ENCODE results near the gene IFNK. TPM values are rescaled to one million over a fixed set of nuclear protein-coding genes. Genes with fewer than 3 reads are reported as not detected.

IFNK gene
- total RNA-seq, 1 experiment from 2014 or later: not detected

- DNase-seq (ENCODE audit: low spot score): no peak
Measured at GRCh38 chr9:27538647-27539046, 14.6 kb downstream of the IFNK start.

- peak; percentile 48 for DNase-seq (ENCODE audit: low spot score)
Measured at GRCh38 chr9:27539479-27540441, 15.7 kb downstream of the IFNK start.

GRCh38 chr9:27540502-27540901 is 16.4 kb downstream of the IFNK start:
- no peak for DNase-seq (ENCODE audit: low spot score)

GRCh38 chr9:27541740-27542139 is 17.6 kb downstream of the IFNK start:
- no peak for DNase-seq (ENCODE audit: low spot score)

GRCh38 chr9:27542508-27542907 is 18.4 kb downstream of the IFNK start:
- no peak for DNase-seq (ENCODE audit: low spot score)

GRCh38 chr9:27545471-27545870 is 21.4 kb downstream of the IFNK start:
- no peak for DNase-seq (ENCODE audit: low spot score)

GRCh38 chr9:27548055-27548741 is 24.1 kb downstream of the IFNK start:
- peak; percentile 11 for DNase-seq (ENCODE audit: low spot score)

- DNase-seq (ENCODE audit: low spot score): no peak
Measured at GRCh38 chr9:27549196-27549755, 25.2 kb downstream of the IFNK start.

GRCh38 chr9:27554712-27555111 is 30.6 kb downstream of the IFNK start:
- no peak for DNase-seq (ENCODE audit: low spot score)

GRCh38 chr9:27556470-27556869 is 32.4 kb downstream of the IFNK start:
- no peak for DNase-seq (ENCODE audit: low spot score)

- DNase-seq (ENCODE audit: low spot score): no peak
Measured at GRCh38 chr9:27558307-27558706, 34.2 kb downstream of the IFNK start.

GRCh38 chr9:27560457-27560856 is 36.4 kb downstream of the IFNK start:
- no peak for DNase-seq (ENCODE audit: low spot score)

- DNase-seq (ENCODE audit: low spot score): no peak
Measured at GRCh38 chr9:27561685-27562084, 37.6 kb downstream of the IFNK start.

GRCh38 chr9:27563738-27564430 is 39.8 kb downstream of the IFNK start:
- DNase-seq (ENCODE audit: low spot score): no peak

- DNase-seq (ENCODE audit: low spot score): no peak
Measured at GRCh38 chr9:27564670-27565069, 40.6 kb downstream of the IFNK start.

GRCh38 chr9:27565696-27566095 is 41.6 kb downstream of the IFNK start:
- DNase-seq (ENCODE audit: low spot score): no peak

GRCh38 chr9:27566118-27566517 is 42.0 kb downstream of the IFNK start:
- no peak for DNase-seq (ENCODE audit: low spot score)

GRCh38 chr9:27569406-27569805 is 45.3 kb downstream of the IFNK start:
- no peak for DNase-seq (ENCODE audit: low spot score)

- no peak for DNase-seq (ENCODE audit: low spot score)
Measured at GRCh38 chr9:27571011-27571410, 46.9 kb downstream of the IFNK start.

- no peak for DNase-seq (ENCODE audit: low spot score)
Measured at GRCh38 chr9:27572061-27572460, 48.0 kb downstream of the IFNK start.

GRCh38 chr9:27572566-27572917 is 48.5 kb downstream of the IFNK start:
- DNase-seq (ENCODE audit: low spot score): peak; percentile 14
